ENCODE measurements around the gene C16orf95.

The C16orf95 gene

DNA sequence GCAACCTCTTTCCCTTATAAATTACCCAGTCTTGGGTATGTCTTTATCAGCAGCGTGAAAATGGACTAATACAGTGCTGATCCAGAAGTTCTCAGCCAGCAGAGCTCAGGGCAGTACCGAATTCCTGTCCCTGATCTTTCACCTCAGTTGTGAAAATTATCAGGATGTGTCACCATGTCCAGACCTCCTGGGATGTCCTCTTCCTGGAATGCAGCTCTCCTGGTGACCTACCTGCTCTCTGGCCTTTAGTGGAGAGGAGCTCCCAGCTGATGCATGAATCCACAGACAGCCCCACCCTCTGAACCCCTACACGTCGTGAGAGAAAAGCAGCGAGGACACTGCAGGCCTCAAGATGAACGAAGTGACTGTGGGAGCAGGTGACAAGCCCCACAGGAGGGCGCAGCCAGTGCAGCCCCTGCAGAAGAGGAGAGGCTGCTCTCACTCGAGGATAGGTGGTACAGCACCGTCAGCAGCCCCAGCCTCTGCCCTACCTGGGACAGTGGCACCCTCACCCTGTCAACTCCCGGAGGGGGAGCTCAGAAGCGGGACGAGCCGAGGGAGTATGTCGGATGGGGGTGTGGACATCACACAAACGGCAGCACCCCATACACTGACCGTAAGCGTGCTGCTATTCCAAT, 22.0 kb upstream of the C16orf95 start:
- H3K27ac Mint-ChIP-seq: peak overlapping the region; percentile 74
- no peaks in the 10 kb centered on the region for H3K9me3 Mint-ChIP-seq
- ATAC-seq: no peak
- DNase-seq (ENCODE audit: low spot score in 2 of 2): no peak
- H3K4me3 Mint-ChIP-seq: no peak overlapping the region
- H3K4me1 Mint-ChIP-seq: no peaks in the 10 kb centered on the region
- H3K36me3 Mint-ChIP-seq: peaks cover 77% of the 10 kb centered on the region

DNA sequence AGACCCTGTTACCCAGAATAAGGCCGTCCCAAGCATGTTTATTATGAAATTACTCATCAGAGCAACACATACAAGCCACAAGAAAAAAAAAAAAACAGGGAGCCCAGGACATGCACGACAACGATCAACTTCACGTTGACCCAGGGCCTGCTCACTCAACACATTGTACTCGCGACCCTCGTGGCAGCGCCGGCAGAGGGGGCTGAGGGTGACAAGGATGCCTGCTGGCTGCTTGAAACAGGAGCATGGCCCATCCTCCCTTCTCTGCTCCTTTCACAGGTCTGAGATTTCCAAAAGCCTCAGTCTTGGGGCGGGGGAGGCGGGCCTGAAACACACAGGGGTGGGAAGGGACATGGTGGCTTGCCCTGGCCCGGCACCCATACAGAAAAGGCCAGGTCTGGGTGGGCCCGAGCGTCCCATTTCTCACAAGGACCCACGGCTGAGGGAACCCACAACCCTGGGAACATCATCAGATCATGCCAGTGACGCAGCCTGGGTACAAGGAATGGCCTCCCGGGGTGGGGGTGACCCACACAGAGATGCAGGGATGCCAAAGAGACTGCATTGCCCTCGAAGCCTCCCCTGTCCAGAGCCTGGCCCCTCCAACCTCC, 21.1 kb upstream of the C16orf95 start:
- Mint-ChIP-seq H3K4me1 (no peaks in the 10 kb centered on the region), H3K27ac (peak overlapping the region; percentile 74), H3K4me3 (no peak overlapping the region)

DNA sequence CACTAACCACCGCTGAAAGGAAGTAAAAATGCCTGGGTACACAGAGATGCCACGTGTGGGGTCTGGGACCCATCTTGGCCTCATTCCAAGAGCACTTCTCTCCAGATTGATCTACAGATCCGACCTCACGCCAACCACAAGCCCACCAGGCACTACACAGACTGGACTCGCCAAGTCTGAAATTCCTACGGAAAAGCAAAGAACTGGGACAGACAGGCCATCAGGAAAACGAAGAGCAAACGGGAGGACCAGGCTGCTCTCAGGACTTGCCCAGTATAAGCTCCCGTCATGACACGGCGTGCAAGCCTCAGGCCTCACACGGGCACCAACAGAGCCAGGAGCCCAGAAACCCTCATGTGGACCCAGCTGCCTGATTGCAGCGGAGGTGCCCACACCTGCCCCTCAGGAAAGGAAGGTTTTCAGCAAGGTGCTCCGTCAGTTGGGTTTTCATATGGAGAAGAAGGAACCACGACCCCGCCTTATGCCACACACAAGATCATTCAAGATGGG, 20.1 kb upstream of the C16orf95 start:
- H3K27ac Mint-ChIP-seq: peak overlapping the region; percentile 71
- DNase-seq (ENCODE audit: low spot score in 2 of 2) (no peak), ATAC-seq (no peak)
- no peaks in the 10 kb centered on the region for H3K9me3 Mint-ChIP-seq
- peaks cover 74% of the 10 kb centered on the region for H3K36me3 Mint-ChIP-seq
- no peak overlapping the region for H3K4me3 Mint-ChIP-seq
- no peaks in the 10 kb centered on the region for H3K4me1 Mint-ChIP-seq

More for the DNA sequence above, 21.1 kb upstream of the C16orf95 start:
- ATAC-seq (no peak), DNase-seq (ENCODE audit: low spot score in 2 of 2) (no peak)
- Mint-ChIP-seq H3K9me3 (no peaks in the 10 kb centered on the region), H3K36me3 (peaks cover 72% of the 10 kb centered on the region)

DNA sequence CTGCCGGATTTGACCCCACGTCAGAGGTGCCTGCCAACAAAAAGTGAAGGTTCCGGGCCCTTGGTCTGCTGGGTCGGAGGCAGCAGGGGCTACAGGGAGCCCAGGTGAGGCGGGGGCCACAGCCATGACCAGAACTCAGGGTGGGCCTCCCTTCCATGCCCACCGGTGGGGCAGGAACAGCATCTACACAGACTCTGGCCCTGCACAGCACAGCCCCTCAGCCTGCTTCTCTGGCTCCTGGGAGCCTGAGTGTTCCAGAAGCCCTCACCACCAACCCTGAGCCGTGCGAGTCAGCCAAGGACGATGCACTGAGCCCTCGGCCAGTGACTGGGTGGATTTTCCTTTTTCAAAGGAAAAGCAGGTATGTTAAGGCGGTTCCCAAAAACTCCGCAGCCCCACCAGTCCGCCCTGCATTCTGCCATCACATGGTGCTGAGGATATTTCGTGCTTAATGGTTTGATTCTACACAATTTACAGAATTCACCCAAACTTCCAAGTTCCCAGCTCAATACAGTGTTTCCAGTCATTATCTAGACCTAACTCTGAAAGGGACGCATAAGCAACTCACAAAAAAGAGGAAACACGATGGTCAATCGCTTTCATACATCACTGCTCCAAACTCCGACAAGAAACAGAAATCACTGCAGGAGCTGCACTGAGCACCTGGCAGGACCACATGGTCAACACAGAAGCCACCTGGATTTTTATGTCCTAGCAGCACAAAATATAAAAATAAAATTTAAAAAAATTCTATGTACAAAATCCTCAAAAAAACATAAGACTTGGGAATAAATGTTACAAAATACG, 19.4 kb upstream of the C16orf95 start:
- peak overlapping the region; percentile 71 for H3K27ac Mint-ChIP-seq
- no peak for ATAC-seq
- peaks cover 71% of the 10 kb centered on the region for H3K36me3 Mint-ChIP-seq

DNA sequence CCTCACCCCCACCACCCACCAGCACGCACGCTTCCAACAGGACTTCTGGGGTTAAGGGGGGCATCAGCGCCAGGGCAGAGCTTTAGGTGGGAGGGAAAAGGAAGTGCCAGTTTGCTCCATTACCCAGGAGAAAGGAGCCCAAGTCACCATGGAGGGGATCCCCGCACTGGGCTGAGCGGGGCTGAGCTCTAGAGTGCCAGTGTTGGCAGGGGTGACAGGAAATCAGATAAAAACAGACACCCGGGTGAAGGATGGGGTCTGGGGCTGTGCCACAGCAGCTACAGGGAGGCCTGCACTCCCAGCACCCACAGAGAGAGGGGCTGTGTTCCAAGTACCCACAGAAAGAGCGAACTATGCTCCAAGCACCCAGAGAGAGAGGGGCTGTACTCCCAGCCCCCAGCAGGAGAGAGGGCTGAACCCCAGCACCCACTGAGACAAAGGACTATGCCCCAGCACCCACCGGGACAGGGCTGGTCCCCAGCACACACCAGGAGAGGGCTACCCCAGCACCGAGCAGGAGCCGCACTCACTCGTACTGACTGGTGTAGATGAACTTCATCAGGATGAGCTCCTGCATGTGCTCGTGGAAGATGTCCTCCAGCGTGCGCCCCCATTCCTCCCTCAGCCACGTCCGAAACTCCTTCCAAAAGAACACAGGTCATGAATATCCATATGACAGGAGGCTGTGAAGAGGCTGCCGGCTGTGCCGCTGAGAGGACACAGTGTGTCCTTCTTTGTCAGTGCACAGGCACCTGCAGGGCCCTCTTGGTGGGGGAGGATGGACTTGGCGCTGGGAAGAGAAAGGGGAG, 18.6 kb upstream of the C16orf95 start:
- H3K36me3 Mint-ChIP-seq: peaks cover 65% of the 10 kb centered on the region
- peak overlapping the region; percentile 7 for H3K27ac Mint-ChIP-seq
- ATAC-seq: no peak
- H3K4me3 Mint-ChIP-seq: no peak overlapping the region
- H3K9me3 Mint-ChIP-seq: no peaks in the 10 kb centered on the region
- H3K4me1 Mint-ChIP-seq: no peaks in the 10 kb centered on the region
- no peak for DNase-seq (ENCODE audit: low spot score in 2 of 2)

More for the DNA sequence above, 19.4 kb upstream of the C16orf95 start:
- Mint-ChIP-seq H3K4me1 (no peaks in the 10 kb centered on the region), H3K9me3 (no peaks in the 10 kb centered on the region), H3K4me3 (no peak overlapping the region)
- DNase-seq (ENCODE audit: low spot score in 2 of 2): no peak

DNA sequence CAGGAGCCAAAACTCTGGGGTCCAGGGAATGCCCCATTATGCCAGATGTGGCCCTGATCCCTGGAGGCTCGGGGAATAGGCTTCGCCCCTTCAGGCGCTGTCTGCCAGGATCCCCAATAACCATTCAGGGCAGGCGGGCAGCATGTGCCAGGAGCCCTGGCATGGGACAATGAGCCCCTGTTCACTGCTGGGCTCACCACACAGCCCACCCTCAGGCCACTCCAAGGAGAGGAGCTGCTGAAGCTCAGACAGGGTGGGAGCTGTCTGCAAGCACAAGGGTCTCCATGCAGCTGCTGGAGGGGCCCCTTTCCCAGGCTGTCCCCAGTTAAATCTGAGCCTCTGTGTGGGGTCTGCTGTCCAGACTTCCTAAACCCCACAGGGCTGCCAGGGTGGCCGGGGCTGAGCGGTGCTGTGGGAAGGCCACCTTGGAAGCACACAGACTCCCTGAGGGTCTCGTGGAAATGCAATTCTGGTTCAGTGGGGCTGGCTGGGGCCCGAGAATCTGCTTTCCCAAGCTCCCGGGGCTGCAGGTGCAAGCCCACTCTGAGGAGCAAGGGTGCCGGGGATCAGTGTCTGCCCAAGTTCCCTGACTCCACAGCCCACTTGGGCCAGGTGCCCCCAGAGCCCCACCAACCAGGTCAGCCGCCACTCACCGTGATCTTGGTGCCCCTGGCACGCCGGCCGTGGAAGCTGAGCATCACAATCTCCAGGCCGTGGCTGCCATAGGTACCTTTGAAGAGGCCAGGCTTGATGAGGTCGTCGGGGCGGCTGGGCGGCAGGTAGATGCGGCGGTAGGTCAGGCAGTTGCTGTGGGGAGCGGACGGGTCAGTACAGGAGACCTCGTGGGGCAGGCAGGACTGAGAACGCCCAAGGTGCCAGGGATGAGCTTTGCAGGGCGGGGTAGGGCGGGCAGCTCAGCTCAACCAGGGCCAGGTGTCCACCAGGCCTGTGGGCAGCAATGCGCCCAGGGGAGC, 17.7 kb upstream of the C16orf95 start:
- H3K4me1 Mint-ChIP-seq: no peaks in the 10 kb centered on the region
- no peak overlapping the region for H3K4me3 Mint-ChIP-seq
- peaks cover 62% of the 10 kb centered on the region for H3K36me3 Mint-ChIP-seq
- peak overlapping the region; percentile 7 for H3K27ac Mint-ChIP-seq
- H3K9me3 Mint-ChIP-seq: no peaks in the 10 kb centered on the region
- DNase-seq (ENCODE audit: low spot score in 2 of 2): no peak
- no peak for ATAC-seq

DNA sequence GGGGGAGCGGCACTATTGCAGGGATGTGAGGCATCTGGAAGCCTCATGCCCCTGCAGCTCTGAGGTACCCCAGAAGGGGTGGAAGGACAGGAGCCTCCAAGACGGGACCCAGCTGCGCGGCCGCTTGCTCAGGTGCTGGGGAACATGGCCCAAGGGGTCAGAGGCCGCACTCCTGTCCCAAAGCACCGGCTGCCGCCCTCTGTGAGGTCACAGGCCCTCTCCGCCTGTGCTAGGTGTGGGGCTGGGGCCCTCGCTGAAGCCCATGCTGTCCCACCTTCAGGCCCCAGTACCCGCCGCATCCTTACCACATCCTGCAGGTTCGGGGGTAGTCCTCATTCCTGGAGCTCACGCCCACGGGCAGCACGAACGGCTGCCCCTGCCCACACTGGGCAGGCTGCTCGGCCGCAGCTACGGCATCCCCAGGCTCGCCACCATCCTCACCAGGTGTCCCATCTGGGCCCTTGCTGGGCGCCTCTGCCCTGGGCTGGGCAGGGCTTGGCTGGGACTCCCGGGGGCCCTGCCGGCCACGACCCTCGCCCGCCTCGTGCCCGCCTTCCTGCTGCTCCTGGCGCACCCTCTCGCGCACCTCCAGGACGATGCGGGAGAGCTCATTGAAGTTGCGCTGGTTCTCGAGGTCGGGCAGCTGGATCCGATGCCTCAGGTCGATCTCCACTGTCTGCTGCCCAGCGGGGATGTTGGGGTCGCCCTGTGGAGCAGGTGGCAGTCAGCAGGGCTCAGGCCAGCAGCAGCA, 16.6 kb upstream of the C16orf95 start:
- no peaks in the 10 kb centered on the region for H3K9me3 Mint-ChIP-seq
- no peak overlapping the region for H3K4me3 Mint-ChIP-seq
- peaks cover 61% of the 10 kb centered on the region for H3K36me3 Mint-ChIP-seq
- no peak overlapping the region for H3K27ac Mint-ChIP-seq
- H3K4me1 Mint-ChIP-seq: no peaks in the 10 kb centered on the region
- DNase-seq (ENCODE audit: low spot score in 2 of 2) (no peak), ATAC-seq (no peak)

DNA sequence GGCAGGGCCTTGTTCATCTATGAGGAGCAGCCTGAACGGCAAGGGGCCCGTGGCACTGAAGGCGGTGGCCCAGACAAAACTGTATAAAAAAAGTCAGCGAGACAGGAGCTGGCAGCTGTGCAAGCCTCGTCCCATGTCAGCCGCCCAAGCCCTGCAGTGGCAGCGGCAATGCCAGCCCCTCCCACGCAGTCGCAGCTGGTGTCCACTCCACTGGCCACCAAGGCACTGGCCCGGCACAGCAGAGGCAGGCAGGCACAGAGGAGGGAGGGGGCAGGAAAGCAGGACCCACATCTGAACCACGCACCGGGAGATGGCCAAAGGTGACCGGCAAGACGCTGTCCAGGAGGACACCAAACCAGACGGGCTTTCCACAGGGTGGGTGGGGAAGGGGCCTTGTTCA, 15.9 kb upstream of the C16orf95 start:
- Mint-ChIP-seq H3K36me3 (peaks cover 60% of the 10 kb centered on the region), H3K9me3 (no peaks in the 10 kb centered on the region), H3K4me3 (no peak overlapping the region), H3K27ac (no peak overlapping the region), H3K4me1 (no peaks in the 10 kb centered on the region)
- DNase-seq (ENCODE audit: low spot score in 2 of 2): no peak
- no peak for ATAC-seq

DNA sequence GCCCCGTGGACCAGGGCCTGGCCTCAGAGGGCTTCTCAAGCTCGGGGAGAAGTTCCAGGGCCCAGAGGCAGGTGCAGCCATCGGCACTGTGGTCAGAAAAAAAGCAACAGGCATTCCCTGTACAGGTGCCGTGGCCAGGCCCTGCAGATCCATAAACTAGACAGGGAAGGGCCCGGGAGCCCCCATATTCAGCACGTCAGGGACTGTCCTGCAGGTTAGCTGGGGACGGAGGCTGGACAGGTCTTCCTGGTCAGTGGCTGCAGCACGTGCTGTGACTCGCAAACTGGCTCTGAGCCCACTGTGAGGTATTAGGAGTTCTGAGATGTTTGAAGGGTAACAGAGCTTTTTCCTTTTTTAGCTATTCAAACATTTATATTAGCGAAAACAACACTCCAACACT, 15.0 kb upstream of the C16orf95 start:
- Mint-ChIP-seq H3K36me3 (peaks cover 54% of the 10 kb centered on the region), H3K9me3 (no peaks in the 10 kb centered on the region), H3K27ac (no peak overlapping the region), H3K4me1 (no peaks in the 10 kb centered on the region), H3K4me3 (no peak overlapping the region)
- DNase-seq (ENCODE audit: low spot score in 2 of 2) (no peak), ATAC-seq (no peak)

DNA sequence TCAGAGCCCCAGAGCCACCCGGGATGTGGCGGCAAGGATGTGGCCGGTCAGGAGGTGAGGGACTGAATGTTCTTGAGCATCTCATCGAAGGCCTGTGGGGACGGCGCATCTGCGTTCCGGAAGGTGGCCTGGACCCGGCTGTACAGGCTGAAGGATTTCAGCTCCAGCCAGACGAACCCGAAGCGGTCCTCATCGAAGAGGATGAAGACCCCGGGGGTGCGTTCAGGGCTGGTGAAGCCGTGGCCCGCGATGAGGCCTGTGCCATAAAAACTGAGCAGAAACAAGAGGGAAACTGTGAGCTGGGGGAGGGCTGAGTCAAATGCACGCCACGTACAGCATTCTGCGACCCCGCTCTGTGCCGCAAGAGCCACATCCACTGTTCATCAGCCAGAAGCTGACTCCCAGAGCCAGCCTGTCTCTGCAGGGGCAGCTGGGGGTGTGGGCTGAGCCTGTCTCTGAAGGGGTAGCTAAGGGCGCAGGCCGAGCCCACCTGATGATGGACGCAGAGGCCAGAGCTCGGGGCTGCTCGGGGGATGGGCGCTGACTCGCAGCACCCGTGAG, 14.1 kb upstream of the C16orf95 start:
- H3K4me1 Mint-ChIP-seq: no peaks in the 10 kb centered on the region
- no peak overlapping the region for H3K4me3 Mint-ChIP-seq
- no peaks in the 10 kb centered on the region for H3K9me3 Mint-ChIP-seq
- no peak overlapping the region for H3K27ac Mint-ChIP-seq
- DNase-seq (ENCODE audit: low spot score in 2 of 2): no peak
- peaks cover 46% of the 10 kb centered on the region for H3K36me3 Mint-ChIP-seq
- ATAC-seq: no peak

DNA sequence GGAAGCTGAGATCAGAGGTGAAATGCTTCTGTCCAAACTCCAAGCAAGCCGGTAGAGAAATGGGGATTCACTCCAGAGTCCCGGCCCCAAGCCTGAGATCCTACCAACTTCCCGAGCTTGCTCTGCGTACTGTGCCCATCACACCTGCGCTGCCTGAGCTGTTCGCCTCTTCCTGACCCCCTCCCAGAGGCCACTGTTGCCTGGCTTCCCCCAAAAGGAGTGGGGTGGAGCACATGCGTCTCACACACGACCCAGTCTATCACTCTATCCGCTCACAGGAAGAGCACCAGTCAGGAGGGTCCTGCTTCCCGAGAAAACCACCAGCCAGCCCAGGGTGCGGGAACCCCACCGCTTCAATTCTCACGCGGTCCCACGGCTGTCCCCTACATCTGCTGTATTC, 13.5 kb upstream of the C16orf95 start:
- ATAC-seq (no peak), DNase-seq (ENCODE audit: low spot score in 2 of 2) (no peak)
- peaks cover 41% of the 10 kb centered on the region for H3K36me3 Mint-ChIP-seq
- no peak overlapping the region for H3K27ac Mint-ChIP-seq
- no peak overlapping the region for H3K4me3 Mint-ChIP-seq
- H3K9me3 Mint-ChIP-seq: no peaks in the 10 kb centered on the region
- no peaks in the 10 kb centered on the region for H3K4me1 Mint-ChIP-seq

DNA sequence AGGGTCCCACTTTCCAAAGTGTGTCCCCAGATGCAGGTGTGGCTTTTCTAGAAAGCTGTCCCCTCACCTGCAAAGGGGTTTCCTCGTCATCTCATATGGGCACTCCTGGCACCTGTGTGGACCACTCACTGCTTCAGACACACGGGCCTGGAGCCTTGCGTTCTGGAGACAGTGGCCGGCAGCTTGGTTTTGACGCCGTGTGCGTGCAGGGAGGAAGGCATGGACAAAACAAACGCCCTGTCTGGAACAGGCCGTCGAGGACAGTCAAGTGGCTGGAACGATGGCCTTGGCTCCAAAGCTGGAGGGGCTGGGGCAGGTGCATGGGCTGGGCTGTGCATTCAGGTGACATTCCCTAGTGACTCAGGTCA, 13.0 kb upstream of the C16orf95 start:
- Mint-ChIP-seq H3K36me3 (peaks cover 39% of the 10 kb centered on the region), H3K4me1 (no peaks in the 10 kb centered on the region), H3K9me3 (no peaks in the 10 kb centered on the region), H3K27ac (no peak overlapping the region), H3K4me3 (no peak overlapping the region)
- no peak for ATAC-seq
- no peak for DNase-seq (ENCODE audit: low spot score in 2 of 2)

DNA sequence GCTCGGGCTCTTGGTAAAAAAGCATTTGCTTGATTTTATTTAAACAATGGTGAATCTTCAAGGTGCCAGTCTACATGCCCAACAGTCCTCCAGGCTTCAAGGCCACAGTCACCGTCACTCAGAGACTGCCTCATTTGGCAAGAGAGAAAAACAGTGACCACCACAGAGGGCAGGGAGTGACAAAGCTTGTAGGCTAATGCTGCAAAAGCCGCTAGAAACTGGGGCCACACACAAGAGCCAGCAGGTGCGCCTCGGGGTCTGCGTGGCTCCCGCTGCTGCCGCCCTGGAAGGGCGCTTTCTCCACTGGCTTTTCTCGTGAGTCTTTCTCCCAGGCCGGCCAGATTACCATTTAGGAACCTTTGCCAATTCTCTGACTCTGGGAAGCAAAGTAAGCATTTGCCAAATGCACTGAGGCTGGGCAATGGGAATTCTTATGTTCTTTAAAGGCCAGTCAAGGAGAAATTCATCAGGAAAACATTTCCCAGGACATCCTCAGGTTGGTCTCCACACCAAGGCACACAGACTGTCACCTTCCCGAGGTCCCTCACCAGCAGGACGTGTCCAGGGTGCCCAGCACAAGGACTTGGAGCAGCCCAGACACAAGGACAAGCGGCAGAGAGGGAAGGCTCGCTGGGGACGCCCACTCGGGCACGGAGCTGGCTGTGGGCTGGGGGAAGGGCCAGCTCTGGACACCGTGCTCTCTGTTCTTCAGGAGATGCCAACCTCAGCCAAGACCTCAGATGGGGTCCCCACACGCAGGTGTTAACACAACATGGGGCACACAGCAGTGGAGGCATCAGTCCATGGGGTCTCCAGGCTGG, 12.5 kb upstream of the C16orf95 start:
- no peak for ATAC-seq
- H3K4me1 Mint-ChIP-seq: no peaks in the 10 kb centered on the region
- H3K36me3 Mint-ChIP-seq: peaks cover 35% of the 10 kb centered on the region
- DNase-seq (ENCODE audit: low spot score in 2 of 2): no peak
- no peak overlapping the region for H3K4me3 Mint-ChIP-seq
- H3K27ac Mint-ChIP-seq: no peak overlapping the region
- H3K9me3 Mint-ChIP-seq: no peaks in the 10 kb centered on the region
